ENCODE results near the gene SOX3.

SOX3 gene

GRCh38 chrX:140492066-140492994 lies 12.5 kb downstream of the SOX3 start:
- TF ChIP-seq YY1 (IDR thresholded peaks at IDR 0.05; ENCODE audit: low read depth): no peak
- TF ChIP-seq TEAD4 (IDR thresholded peaks at IDR 0.05): no peak
- TF ChIP-seq ZBTB7A (IDR thresholded peaks at IDR 0.05; ENCODE audit: low read depth): no peak
- no peak for TF ChIP-seq EP300 (IDR thresholded peaks at IDR 0.05; ENCODE audit: borderline replicate concordance)
- TF ChIP-seq TAF1 (IDR thresholded peaks at IDR 0.05; ENCODE audit: low read depth): no peak
- TF ChIP-seq FOXM1 (IDR thresholded peaks at IDR 0.05; ENCODE audit: borderline replicate concordance, low read depth): no peak
- no peak for TF ChIP-seq CEBPB (IDR thresholded peaks at IDR 0.05)
- TF ChIP-seq EGR1 (IDR thresholded peaks at IDR 0.05): no peak
- TF ChIP-seq REST (IDR thresholded peaks at IDR 0.05; ENCODE audit: low read depth): no peak
- no peak for TF ChIP-seq CREB1 (IDR thresholded peaks at IDR 0.05; ENCODE audit: low read depth)

DNA sequence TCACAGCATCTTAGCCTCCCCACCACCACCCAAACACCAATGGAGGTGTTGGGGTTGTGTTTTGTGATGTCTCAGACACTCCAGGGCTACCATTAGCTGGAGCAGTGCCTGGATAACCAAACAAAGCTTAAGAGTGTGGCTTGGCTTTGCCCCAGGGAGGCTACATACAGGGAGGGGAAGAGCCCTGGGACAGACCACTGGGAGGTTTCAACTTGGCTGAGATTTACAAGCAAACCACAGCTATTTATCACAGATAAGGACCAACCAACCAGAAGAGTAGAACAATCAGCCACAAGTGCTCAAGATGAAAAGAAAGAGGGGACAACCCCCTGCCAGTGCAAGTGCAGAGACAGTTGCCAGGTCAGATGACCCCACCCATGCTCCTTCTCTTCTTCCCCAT lies 24.1 kb downstream of the SOX3 start:
- TF ChIP-seq CEBPB (IDR thresholded peaks at IDR 0.05) (no peak), RAD21 (IDR thresholded peaks at IDR 0.05; ENCODE audit: low read depth) (no peak), TEAD4 (IDR thresholded peaks at IDR 0.05) (no peak), EGR1 (IDR thresholded peaks at IDR 0.05) (no peak), YY1 (IDR thresholded peaks at IDR 0.05; ENCODE audit: low read depth) (no peak), ZBTB7A (IDR thresholded peaks at IDR 0.05; ENCODE audit: low read depth) (no peak), FOXM1 (IDR thresholded peaks at IDR 0.05; ENCODE audit: borderline replicate concordance, low read depth) (no peak), TAF1 (IDR thresholded peaks at IDR 0.05; ENCODE audit: low read depth) (no peak), EP300 (IDR thresholded peaks at IDR 0.05; ENCODE audit: borderline replicate concordance) (no peak), USF1 (IDR thresholded peaks at IDR 0.05) (no peak), CREB1 (IDR thresholded peaks at IDR 0.05; ENCODE audit: low read depth) (no peak), REST (IDR thresholded peaks at IDR 0.05; ENCODE audit: low read depth) (no peak), NFIC (IDR thresholded peaks at IDR 0.05) (no peak), TCF12 (IDR thresholded peaks at IDR 0.05; ENCODE audit: low read depth) (no peak)
- TF ChIP-seq, protein P1, sequence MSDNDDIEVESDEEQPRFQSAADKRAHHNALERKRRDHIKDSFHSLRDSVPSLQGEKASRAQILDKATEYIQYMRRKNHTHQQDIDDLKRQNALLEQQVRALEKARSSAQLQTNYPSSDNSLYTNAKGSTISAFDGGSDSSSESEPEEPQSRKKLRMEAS (IDR thresholded peaks at IDR 0.05): no peak

DNA sequence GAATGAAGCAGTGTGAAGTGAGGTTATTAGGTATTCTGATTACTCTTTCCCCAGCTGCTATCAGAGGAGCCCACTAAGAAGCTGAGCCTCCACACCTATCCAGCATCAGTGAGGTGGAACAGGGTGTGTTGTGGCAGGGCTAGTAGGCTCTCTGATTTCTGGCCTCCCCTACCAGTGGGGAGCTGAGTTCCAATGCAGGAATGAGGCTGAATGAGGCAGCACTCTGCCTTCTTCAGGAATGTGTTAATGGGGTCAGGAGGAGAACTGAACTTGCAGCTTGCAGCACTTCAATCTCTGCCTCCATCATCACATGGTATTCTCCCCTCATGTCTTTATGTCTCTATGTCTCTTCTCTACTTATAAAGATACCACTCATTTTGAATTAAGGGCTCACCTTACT lies 26.9 kb downstream of the SOX3 start:
- TF ChIP-seq, protein P1 (IDR thresholded peaks at IDR 0.05): no peak
- TF ChIP-seq REST (IDR thresholded peaks at IDR 0.05; ENCODE audit: low read depth): no peak
- no peak for TF ChIP-seq NFIC (IDR thresholded peaks at IDR 0.05)
- no peak for TF ChIP-seq TAF1 (IDR thresholded peaks at IDR 0.05; ENCODE audit: low read depth)
- no peak for TF ChIP-seq ZBTB7A (IDR thresholded peaks at IDR 0.05; ENCODE audit: low read depth)
- TF ChIP-seq CEBPB (IDR thresholded peaks at IDR 0.05): no peak
- TF ChIP-seq YY1 (IDR thresholded peaks at IDR 0.05; ENCODE audit: low read depth): no peak
- no peak for TF ChIP-seq TCF12 (IDR thresholded peaks at IDR 0.05; ENCODE audit: low read depth)
- TF ChIP-seq FOXM1 (IDR thresholded peaks at IDR 0.05; ENCODE audit: borderline replicate concordance, low read depth): no peak
- no peak for TF ChIP-seq EP300 (IDR thresholded peaks at IDR 0.05; ENCODE audit: borderline replicate concordance)
- TF ChIP-seq CREB1 (IDR thresholded peaks at IDR 0.05; ENCODE audit: low read depth): no peak
- no peak for TF ChIP-seq EGR1 (IDR thresholded peaks at IDR 0.05)
- no peak for TF ChIP-seq USF1 (IDR thresholded peaks at IDR 0.05)

DNA sequence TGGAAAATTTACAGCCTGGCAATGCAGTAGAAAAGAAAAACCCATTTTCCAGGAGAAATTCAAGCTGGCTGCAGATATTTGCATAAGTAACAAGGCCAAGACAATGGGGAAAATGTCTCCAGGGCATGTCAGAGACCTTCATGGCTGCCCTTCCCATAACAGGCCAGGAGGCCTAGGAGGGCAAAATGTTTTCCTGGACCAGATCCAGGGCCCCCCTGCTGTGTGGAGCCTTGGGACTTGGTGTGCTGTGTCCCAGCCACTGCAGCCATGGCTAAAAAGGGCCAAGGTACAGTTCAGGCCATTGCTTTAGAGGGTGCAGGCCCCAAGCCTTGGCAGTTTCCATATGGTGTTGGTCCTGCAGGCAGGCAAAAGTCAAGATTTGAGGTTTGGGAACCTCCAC lies 29.8 kb downstream of the SOX3 start:
- TF ChIP-seq TEAD4 (IDR thresholded peaks at IDR 0.05): no peak
- TF ChIP-seq ZBTB7A (IDR thresholded peaks at IDR 0.05; ENCODE audit: low read depth): no peak
- no peak for TF ChIP-seq FOXM1 (IDR thresholded peaks at IDR 0.05; ENCODE audit: borderline replicate concordance, low read depth)
- no peak for TF ChIP-seq CREB1 (IDR thresholded peaks at IDR 0.05; ENCODE audit: low read depth)
- TF ChIP-seq, protein P1 (IDR thresholded peaks at IDR 0.05): no peak
- TF ChIP-seq RAD21 (IDR thresholded peaks at IDR 0.05; ENCODE audit: low read depth): no peak
- no peak for TF ChIP-seq EP300 (IDR thresholded peaks at IDR 0.05; ENCODE audit: borderline replicate concordance)
- TF ChIP-seq NFIC (IDR thresholded peaks at IDR 0.05): no peak
- no peak for TF ChIP-seq EGR1 (IDR thresholded peaks at IDR 0.05)
- TF ChIP-seq TAF1 (IDR thresholded peaks at IDR 0.05; ENCODE audit: low read depth): no peak
- no peak for TF ChIP-seq YY1 (IDR thresholded peaks at IDR 0.05; ENCODE audit: low read depth)
- no peak for TF ChIP-seq CEBPB (IDR thresholded peaks at IDR 0.05)
- no peak for TF ChIP-seq USF1 (IDR thresholded peaks at IDR 0.05)
- no peak for TF ChIP-seq REST (IDR thresholded peaks at IDR 0.05; ENCODE audit: low read depth)
- TF ChIP-seq TCF12 (IDR thresholded peaks at IDR 0.05; ENCODE audit: low read depth): no peak
